Measurements from ENCODE around the gene SLC25A40. TPM values are rescaled to one million over a fixed set of nuclear protein-coding genes. Genes with fewer than 3 reads are reported as not detected.
"Not testable (repeated sequence)": the region's sequence is repeated elsewhere in the genome, so short reads cannot be mapped to it uniquely, and the experiment has no call there.

SLC25A40 gene
- total RNA-seq, 2 experiments from 2014 or later = 54.1 to 59.5 TPM

DNA sequence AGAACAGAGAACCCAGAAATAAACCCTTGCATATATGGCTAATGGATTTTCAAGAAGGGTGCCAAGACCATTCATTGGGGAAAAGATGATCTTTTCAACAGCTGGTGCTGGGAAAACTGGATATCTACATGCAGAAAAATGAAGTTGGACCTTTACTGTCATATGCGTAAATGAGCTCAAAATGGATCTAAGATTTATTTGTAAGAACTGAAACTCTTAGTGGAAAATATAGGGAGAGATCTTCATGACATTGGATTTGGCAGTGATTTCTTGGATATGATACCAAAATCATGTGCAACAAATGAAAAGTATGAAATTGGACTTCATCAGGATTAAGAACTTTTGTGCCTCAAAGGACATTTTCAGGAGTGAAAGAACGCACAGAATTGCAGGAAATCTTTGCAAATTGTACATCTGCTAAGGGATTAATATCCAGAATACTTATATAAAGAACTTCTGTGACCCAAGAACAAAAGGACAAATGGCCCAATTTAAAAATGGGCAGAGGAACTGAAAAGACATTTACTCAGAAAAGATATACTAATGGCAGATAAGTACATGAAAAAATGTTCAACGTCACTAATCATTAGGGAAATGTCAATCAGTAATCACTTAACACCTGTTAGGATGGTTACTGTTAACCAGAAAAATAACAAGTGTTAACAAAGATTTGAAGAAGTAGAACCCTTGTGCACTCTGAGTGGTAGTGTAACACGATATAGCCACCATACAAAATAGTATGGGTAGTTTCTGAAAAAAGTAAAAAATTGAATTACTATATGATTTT lies 6.2 kb upstream of the SLC25A40 start:
- ChIA-PET CTCF (no interaction called here), POLR2A (no interaction called here)
- Mint-ChIP-seq H3K27me3 (no peaks in the 10 kb centered on the region), H3K4me3 (no peak overlapping the region), H3K9me3 (no peaks in the 10 kb centered on the region), H3K27ac (no peak overlapping the region), H3K4me1 (peaks cover 48% of the 10 kb centered on the region), H3K36me3 (ENCODE audit: low read depth) (peaks cover 59% of the 10 kb centered on the region)
- DNase-seq = no peak

DNA sequence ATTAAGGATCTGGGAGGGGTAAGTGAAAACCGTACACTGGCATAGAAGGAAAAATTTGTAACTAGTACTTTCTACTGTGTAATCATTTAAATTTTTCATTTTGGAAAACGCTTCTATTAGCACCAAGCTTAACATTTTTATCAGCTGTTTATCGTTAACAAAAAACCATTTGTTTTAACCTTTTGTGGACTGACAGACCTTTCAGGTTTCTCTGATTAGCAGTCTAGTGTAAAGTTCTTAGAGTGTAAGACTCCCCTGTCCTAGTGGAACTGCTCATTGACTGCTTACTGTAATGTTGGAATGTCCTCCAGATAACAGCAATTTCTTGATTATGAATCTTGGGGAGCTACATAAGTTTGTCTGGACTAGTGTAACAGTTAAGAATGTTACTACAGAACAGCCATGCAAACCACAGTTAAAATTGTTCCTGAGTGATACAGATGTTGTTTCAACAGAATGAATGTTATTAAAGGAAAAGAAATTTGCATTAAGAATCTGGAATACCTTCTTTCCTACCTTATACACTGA lies 2.1 kb upstream of the SLC25A40 start:
- peak overlapping the region; percentile 31 for H3K27ac Mint-ChIP-seq
- no peaks in the 10 kb centered on the region for H3K27me3 Mint-ChIP-seq
- peak overlapping the region; percentile 91 for H3K4me3 Mint-ChIP-seq
- ChIA-PET POLR2A (interaction anchor here (1.0 to 1.3 kb wide), 2 partner anchors 8 to 28 kb away, joined by 3 read pairs; no protein-coding TSS in a partner anchor), CTCF (interaction anchor here (1.2 kb wide), 1 partner anchor 9 kb away, joined by 8 read pairs; no protein-coding TSS in a partner anchor)
- no peak for DNase-seq
- no peaks in the 10 kb centered on the region for H3K9me3 Mint-ChIP-seq
- peaks cover 54% of the 10 kb centered on the region for H3K36me3 Mint-ChIP-seq (ENCODE audit: low read depth)
- H3K4me1 Mint-ChIP-seq = peaks cover 60% of the 10 kb centered on the region

DNA sequence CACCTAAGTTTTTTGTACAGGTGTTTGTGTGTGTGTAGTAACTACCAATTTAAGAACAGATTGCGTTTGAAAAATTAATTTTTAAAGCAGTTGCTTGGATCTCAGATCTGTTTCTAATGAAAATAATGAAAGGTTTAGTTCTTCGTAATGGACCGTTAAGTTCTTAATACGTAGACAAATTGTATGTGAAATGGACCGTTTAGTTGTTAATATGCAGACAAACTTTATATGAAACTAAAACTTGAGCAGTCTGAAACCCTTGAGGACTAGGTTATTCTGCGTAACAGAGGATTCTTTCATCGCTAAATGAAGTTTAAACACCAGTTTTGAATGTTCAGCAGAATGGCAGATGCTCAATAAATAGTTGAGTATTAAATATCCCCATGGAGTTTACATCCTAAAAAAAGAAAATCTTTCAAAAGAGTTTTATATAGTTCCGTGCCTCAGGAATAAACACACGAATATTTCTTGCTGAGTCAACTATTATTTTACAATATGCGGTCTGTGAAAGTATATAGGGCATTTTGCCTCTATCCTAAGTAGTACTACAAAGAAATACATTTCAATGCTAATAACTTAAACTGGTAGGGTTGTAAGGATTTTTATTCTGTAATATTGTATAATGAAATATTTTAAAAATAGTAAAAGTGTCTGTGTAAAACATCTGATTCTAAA lies 1.3 kb upstream of the SLC25A40 start:
- no peaks in the 10 kb centered on the region for H3K27me3 Mint-ChIP-seq
- ChIA-PET POLR2A (interaction anchor here (1.0 to 1.3 kb wide), 4 partner anchors 9 to 363 kb away, joined by 3 read pairs; no protein-coding TSS in a partner anchor), CTCF (interaction anchor here (1.2 kb wide), 1 partner anchor 10 kb away, joined by 8 read pairs; no protein-coding TSS in a partner anchor)
- peaks cover 60% of the 10 kb centered on the region for H3K4me1 Mint-ChIP-seq
- H3K27ac Mint-ChIP-seq = peak overlapping the region; percentile 98
- peaks cover 55% of the 10 kb centered on the region for H3K36me3 Mint-ChIP-seq (ENCODE audit: low read depth)
- H3K9me3 Mint-ChIP-seq = peaks cover 3% of the 10 kb centered on the region
- DNase-seq = no peak
- peak overlapping the region; percentile 91 for H3K4me3 Mint-ChIP-seq

GRCh38 chr7:87876869-87877234 lies 692 bp upstream of the SLC25A40 start:
- ChIA-PET POLR2A (interaction anchor here (1.0 to 1.4 kb wide), 5 partner anchors 10 to 362 kb away, joined by 3 read pairs; no protein-coding TSS in a partner anchor), CTCF (interaction anchor here (1.4 kb wide), 1 partner anchor 10 kb away, joined by 4 read pairs; no protein-coding TSS in a partner anchor)
- peak; percentile 64 for DNase-seq
- Mint-ChIP-seq H3K27ac (peak overlapping the region; percentile 98), H3K27me3 (no peaks in the 10 kb centered on the region), H3K36me3 (ENCODE audit: low read depth) (peaks cover 55% of the 10 kb centered on the region), H3K4me1 (peaks cover 60% of the 10 kb centered on the region), H3K4me3 (peak overlapping the region; percentile 91), H3K9me3 (peaks cover 8% of the 10 kb centered on the region)

- Mint-ChIP-seq H3K4me1 (peaks cover 52% of the 10 kb centered on the region), H3K27ac (peak overlapping the region; percentile 98), H3K27me3 (no peaks in the 10 kb centered on the region), H3K9me3 (peaks cover 15% of the 10 kb centered on the region), H3K4me3 (peak overlapping the region; percentile 91), H3K36me3 (ENCODE audit: low read depth) (peaks cover 60% of the 10 kb centered on the region)
- CTCF ChIA-PET = interaction anchor here (1.2 to 1.4 kb wide), 2 partner anchors 11 to 38 kb away, joined by 3 to 4 read pairs; no protein-coding TSS in a partner anchor
- no peak for DNase-seq
- POLR2A ChIA-PET = interaction anchor here (0.8 to 1.4 kb wide), 3 partner anchors 11 to 346 kb away, joined by 3 read pairs; no protein-coding TSS in a partner anchor
Observed at GRCh38 chr7:87875151-87876039, 765 bp downstream of the SLC25A40 start.

DNA sequence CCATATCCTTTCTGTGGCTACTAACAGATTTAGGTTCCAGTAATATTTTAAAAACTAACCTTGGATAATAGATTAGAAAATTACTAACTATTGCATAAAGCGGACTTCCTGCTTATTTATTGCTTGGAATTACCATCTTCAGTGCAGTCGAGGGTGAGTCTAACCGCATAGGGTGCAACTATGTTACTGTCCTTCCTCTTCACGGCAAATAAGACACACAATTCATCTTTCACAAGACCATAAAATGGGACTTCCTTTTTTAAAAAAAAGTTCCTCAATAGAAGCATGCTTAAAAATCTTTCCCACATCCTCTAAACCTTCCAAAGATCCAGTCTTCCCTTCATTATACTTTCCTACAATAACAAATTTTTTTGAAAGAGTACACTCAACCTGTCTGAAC lies 2.1 kb downstream of the SLC25A40 start:
- H3K4me1 Mint-ChIP-seq = peaks cover 41% of the 10 kb centered on the region
- no peaks in the 10 kb centered on the region for H3K27me3 Mint-ChIP-seq
- ChIA-PET CTCF (no interaction called here), POLR2A (interaction anchor here (0.6 kb wide), 1 partner anchor 690 kb away, joined by 3 read pairs; no protein-coding TSS in a partner anchor)
- no peak for DNase-seq
- peak overlapping the region; percentile 9 for H3K27ac Mint-ChIP-seq
- peaks cover 61% of the 10 kb centered on the region for H3K36me3 Mint-ChIP-seq (ENCODE audit: low read depth)
- H3K9me3 Mint-ChIP-seq = peaks cover 15% of the 10 kb centered on the region
- H3K4me3 Mint-ChIP-seq = peak overlapping the region; percentile 91

DNA sequence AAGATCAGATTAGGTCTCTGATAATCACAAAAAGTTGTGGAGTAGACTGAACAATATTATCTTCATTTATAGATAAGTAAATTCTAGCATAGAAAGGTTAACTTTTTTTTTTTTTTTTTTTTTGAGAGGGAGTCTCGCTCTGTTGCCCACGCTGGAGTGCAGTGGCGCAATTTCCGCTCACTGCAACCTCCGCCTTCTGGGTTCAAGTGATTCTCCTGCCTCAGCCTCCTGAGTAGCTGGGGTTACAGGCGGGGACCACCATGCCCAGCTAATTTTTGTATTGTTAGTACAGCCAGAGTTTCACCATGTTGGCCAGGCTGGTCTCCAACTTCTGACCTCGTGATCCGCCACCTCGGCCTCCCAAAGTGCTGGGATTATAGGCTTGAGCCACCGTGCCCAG lies 2.8 kb downstream of the SLC25A40 start:
- H3K27me3 Mint-ChIP-seq, DNase-seq, H3K4me3 Mint-ChIP-seq, CTCF ChIA-PET, H3K27ac Mint-ChIP-seq, POLR2A ChIA-PET: not testable (repeated sequence)
- peaks cover 66% of the 10 kb centered on the region for H3K36me3 Mint-ChIP-seq (ENCODE audit: low read depth)
- peaks cover 36% of the 10 kb centered on the region for H3K4me1 Mint-ChIP-seq
- H3K9me3 Mint-ChIP-seq = peaks cover 15% of the 10 kb centered on the region

GRCh38 chr7:87872346-87872745 lies 3.8 kb downstream of the SLC25A40 start:
- Mint-ChIP-seq H3K36me3 (ENCODE audit: low read depth) (peaks cover 71% of the 10 kb centered on the region), H3K27me3 (no peaks in the 10 kb centered on the region), H3K9me3 (peaks cover 15% of the 10 kb centered on the region), H3K4me1 (peaks cover 30% of the 10 kb centered on the region), H3K4me3 (no peak overlapping the region), H3K27ac (no peak overlapping the region)
- no peak for DNase-seq
- CTCF ChIA-PET = interaction anchor here (0.6 kb wide), 1 partner anchor 62 kb away, joined by 4 read pairs; no protein-coding TSS in a partner anchor
- POLR2A ChIA-PET = no interaction called here

DNA sequence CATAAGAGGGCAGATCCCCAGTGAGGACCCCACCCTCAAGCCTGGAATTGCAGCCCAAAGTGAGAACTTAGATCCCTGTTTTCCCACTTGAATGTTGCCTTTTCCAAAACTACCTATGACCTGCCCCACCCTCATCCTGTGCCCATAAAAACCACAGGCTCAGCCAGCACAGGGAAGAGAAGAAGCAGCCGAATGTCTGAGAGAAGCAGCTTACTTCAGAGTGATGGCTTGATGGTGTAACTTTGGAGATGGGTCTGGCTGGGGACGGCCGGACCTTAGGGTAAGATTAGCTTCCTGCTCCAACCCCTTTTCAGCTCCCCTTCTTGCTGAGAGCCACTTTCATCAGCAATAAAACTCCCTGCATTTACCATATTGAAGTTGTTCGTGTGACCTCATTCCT lies 5.7 kb downstream of the SLC25A40 start:
- no peak for DNase-seq
- ChIA-PET POLR2A (no interaction called here), CTCF (no interaction called here)
- peaks cover 28% of the 10 kb centered on the region for H3K9me3 Mint-ChIP-seq
- no peaks in the 10 kb centered on the region for H3K27me3 Mint-ChIP-seq
- H3K36me3 Mint-ChIP-seq (ENCODE audit: low read depth) = peaks cover 89% of the 10 kb centered on the region
- H3K4me1 Mint-ChIP-seq = peaks cover 30% of the 10 kb centered on the region
- H3K27ac Mint-ChIP-seq = no peak overlapping the region
- H3K4me3 Mint-ChIP-seq = no peak overlapping the region

DNA sequence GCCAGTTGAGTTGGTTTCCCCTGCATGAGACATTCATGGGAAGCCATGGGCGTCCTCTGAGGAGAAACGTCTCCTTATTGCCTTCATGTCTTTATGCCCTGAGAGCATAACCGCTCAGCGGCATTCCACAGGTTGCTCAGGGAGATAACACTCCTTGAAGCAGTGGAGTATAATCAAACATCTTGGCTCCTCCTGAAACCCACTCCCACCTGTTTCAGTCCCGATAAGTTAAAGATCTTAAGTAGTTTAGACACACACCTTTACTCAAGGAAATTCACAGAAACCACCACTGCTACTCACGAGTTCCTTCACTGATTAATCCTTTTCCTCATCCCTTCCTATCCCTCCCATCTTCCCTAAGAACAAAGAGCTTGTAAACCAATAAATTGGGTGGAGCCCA lies 9.6 kb downstream of the SLC25A40 start:
- H3K4me1 Mint-ChIP-seq, POLR2A ChIA-PET, H3K27me3 Mint-ChIP-seq, CTCF ChIA-PET, H3K4me3 Mint-ChIP-seq, DNase-seq, H3K27ac Mint-ChIP-seq: not testable (repeated sequence)
- Mint-ChIP-seq H3K36me3 (ENCODE audit: low read depth) (peaks cover 84% of the 10 kb centered on the region), H3K9me3 (peaks cover 21% of the 10 kb centered on the region)

GRCh38 chr7:87866089-87866488 lies 10.1 kb downstream of the SLC25A40 start:
- CTCF ChIA-PET = no interaction called here

DNA sequence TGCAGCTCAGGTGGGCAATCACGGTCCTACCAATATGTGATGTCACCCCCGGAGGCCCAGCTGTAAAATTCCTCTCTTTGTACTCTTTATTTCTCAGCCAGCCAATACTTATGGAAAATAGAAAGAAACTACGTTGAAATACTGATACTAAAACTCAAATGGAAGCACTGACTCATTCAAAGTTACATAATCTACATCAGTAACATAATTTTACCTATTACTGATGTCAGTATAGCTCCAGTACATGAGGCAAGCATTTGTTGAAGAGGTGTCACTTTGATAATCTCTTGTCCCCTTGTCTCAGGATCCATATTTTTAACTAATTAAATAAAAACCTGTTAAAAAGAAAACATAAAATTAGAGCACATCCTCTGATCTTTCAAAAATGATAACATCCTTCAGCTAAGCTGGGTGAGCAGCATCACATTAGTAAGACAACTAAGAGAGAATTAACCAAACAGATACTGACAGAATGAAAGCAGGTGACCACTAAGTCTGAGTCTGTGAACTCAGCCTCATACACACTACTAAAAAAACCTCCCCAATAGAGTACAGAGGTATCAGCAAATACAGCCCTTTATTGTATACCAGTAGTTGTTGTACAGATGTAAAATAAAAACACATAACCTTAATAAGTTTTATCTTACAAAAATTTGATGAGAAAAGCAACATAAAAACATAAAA lies 17.6 kb downstream of the SLC25A40 start:
- ChIA-PET POLR2A (no interaction called here), CTCF (no interaction called here)
- H3K36me3 Mint-ChIP-seq (ENCODE audit: low read depth) = peaks cover 51% of the 10 kb centered on the region
- H3K4me3 Mint-ChIP-seq = no peak overlapping the region
- H3K4me1 Mint-ChIP-seq = peaks cover 4% of the 10 kb centered on the region
- H3K27me3 Mint-ChIP-seq = no peaks in the 10 kb centered on the region
- H3K27ac Mint-ChIP-seq = no peak overlapping the region
- no peaks in the 10 kb centered on the region for H3K9me3 Mint-ChIP-seq
- DNase-seq = no peak

More at GRCh38 chr7:87866089-87866488, 10.1 kb downstream of the SLC25A40 start:
- peaks cover 79% of the 10 kb centered on the region for H3K36me3 Mint-ChIP-seq (ENCODE audit: low read depth)
- POLR2A ChIA-PET = no interaction called here
- H3K4me1 Mint-ChIP-seq = peaks cover under 1% of the 10 kb centered on the region
- H3K27ac Mint-ChIP-seq = no peak overlapping the region
- no peak overlapping the region for H3K4me3 Mint-ChIP-seq
- H3K27me3 Mint-ChIP-seq = no peaks in the 10 kb centered on the region
- DNase-seq = no peak
- peaks cover 19% of the 10 kb centered on the region for H3K9me3 Mint-ChIP-seq
